ENCODE results near the gene AGO1. TPM values are rescaled to one million over a fixed set of nuclear protein-coding genes. Genes with fewer than 3 reads are reported as not detected.

The AGO1 gene
- total RNA-seq, 2 experiments from 2014 or later: 15.2 to 16.3 TPM

- H3K4me3 ChIP-seq (ENCODE audit: low read length): no peak overlapping the region
- ChIA-PET POLR2A (no interaction called here), CTCF (no interaction called here)
- no peak for ATAC-seq (ENCODE audit: poor library complexity)
- no peak overlapping the region for H3K4me3 Mint-ChIP-seq
- H3K4me1 ChIP-seq (ENCODE audit: insufficient read depth, low read length): no peaks in the 10 kb centered on the region
- H3K27ac Mint-ChIP-seq: no peak overlapping the region
- no peak overlapping the region for H3K27ac ChIP-seq (ENCODE audit: low read depth in 1 of 2, low read length in 2 of 2)
- no peaks in the 10 kb centered on the region for H3K9me3 ChIP-seq (ENCODE audit: control insufficient read depth in 1 of 2, insufficient read depth in 1 of 2, low read length in 2 of 2)
- no peaks in the 10 kb centered on the region for H3K27me3 ChIP-seq (ENCODE audit: control insufficient read depth in 1 of 2, insufficient read depth in 2 of 2, low read length in 2 of 2)
- peaks cover 68% of the 10 kb centered on the region for H3K36me3 Mint-ChIP-seq (ENCODE audit: low read depth)
- H3K9me3 Mint-ChIP-seq: no peaks in the 10 kb centered on the region
- intact Hi-C loops (cut with DNase I, micrococcal nuclease): no loop called here
- DNase-seq: no peak
- no peaks in the 10 kb centered on the region for H3K4me1 Mint-ChIP-seq (ENCODE audit: low read depth)
- no peaks in the 10 kb centered on the region for H3K27me3 Mint-ChIP-seq
- TF ChIP-seq CTCF (IDR thresholded peaks at IDR 0.05): no peak
- H3K36me3 ChIP-seq (ENCODE audit: insufficient read depth, low read length): peaks cover 38% of the 10 kb centered on the region
These were observed 33.0 kb upstream of the AGO1 start for GRCh38 chr1:35850051-35850450.

- CTCF ChIA-PET: no interaction called here
- Histone ChIP-seq H3K4me3 (ENCODE audit: low read length) (no peak overlapping the region), H3K27me3 (ENCODE audit: control insufficient read depth in 1 of 2, insufficient read depth in 2 of 2, low read length in 2 of 2) (no peaks in the 10 kb centered on the region), H3K27ac (ENCODE audit: low read depth in 1 of 2, low read length in 2 of 2) (no peak overlapping the region), H3K36me3 (ENCODE audit: insufficient read depth, low read length) (peaks cover 41% of the 10 kb centered on the region), H3K4me1 (ENCODE audit: insufficient read depth, low read length) (no peaks in the 10 kb centered on the region), H3K9me3 (ENCODE audit: control insufficient read depth in 1 of 2, insufficient read depth in 1 of 2, low read length in 2 of 2) (no peaks in the 10 kb centered on the region)
- ATAC-seq (ENCODE audit: poor library complexity) (no peak), DNase-seq (no peak)
- Mint-ChIP-seq H3K4me3 (no peak overlapping the region), H3K9me3 (no peaks in the 10 kb centered on the region), H3K36me3 (ENCODE audit: low read depth) (peaks cover 69% of the 10 kb centered on the region), H3K27me3 (no peaks in the 10 kb centered on the region), H3K4me1 (ENCODE audit: low read depth) (no peaks in the 10 kb centered on the region), H3K27ac (no peak overlapping the region)
- no peak for TF ChIP-seq CTCF (IDR thresholded peaks at IDR 0.05)
- intact Hi-C loops (cut with DNase I, micrococcal nuclease): no loop called here
- POLR2A ChIA-PET: no interaction called here
These were observed 32.3 kb upstream of the AGO1 start for GRCh38 chr1:35850716-35851115.

DNA sequence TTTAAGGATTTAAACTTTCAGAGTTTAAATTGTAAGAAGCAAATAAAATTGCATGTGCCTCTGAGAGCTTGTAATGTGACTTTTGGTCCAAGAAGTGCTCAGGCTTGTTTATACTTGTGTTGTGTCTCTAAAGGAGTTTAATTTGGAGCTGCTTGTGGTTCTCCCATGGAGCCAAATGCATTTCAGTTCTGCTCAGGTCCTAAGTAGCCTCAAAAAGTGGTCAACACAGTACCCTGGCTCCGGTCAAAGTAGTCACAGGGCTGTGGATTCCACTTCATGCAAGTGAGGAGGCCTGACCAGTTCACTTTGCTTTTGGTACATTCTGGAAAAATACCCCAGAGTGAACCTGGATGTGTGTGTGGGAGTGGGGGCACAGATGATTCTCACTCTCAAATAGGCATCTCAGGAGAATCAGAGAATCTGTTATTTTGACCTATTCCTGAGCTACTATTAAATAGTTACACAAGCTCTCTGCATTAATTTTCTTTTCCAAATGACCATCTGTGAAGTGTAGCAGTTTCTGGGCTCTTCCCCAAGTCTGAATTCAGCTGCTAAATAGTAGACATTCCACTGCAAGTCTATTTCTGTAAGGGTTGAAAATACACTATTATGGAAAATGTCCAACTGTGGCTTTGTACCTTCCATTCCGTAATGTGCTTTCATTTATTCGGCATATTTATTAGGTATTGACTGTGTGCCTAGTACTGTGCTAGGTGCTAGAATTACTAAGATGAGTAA is 31.7 kb upstream of the AGO1 start:
- Histone ChIP-seq H3K27me3 (ENCODE audit: control insufficient read depth in 1 of 2, insufficient read depth in 2 of 2, low read length in 2 of 2) (no peaks in the 10 kb centered on the region), H3K4me3 (ENCODE audit: low read length) (no peak overlapping the region), H3K4me1 (ENCODE audit: insufficient read depth, low read length) (no peaks in the 10 kb centered on the region), H3K27ac (ENCODE audit: low read depth in 1 of 2, low read length in 2 of 2) (no peak overlapping the region), H3K36me3 (ENCODE audit: insufficient read depth, low read length) (peaks cover 42% of the 10 kb centered on the region), H3K9me3 (ENCODE audit: control insufficient read depth in 1 of 2, insufficient read depth in 1 of 2, low read length in 2 of 2) (no peaks in the 10 kb centered on the region)
- TF ChIP-seq CTCF (IDR thresholded peaks at IDR 0.05): no peak
- no peaks in the 10 kb centered on the region for H3K4me1 Mint-ChIP-seq (ENCODE audit: low read depth)
- H3K27ac Mint-ChIP-seq: no peak overlapping the region
- ATAC-seq (ENCODE audit: poor library complexity): no peak
- no peak for DNase-seq
- intact Hi-C loops (cut with DNase I, micrococcal nuclease): no loop called here
- ChIA-PET POLR2A (no interaction called here), CTCF (no interaction called here)
- H3K27me3 Mint-ChIP-seq: no peaks in the 10 kb centered on the region
- H3K9me3 Mint-ChIP-seq: no peaks in the 10 kb centered on the region
- peaks cover 70% of the 10 kb centered on the region for H3K36me3 Mint-ChIP-seq (ENCODE audit: low read depth)
- H3K4me3 Mint-ChIP-seq: no peak overlapping the region

Data from CD4-positive, alpha-beta T cell (primary cell).